ENCODE results near the gene ZBTB20.

DNA sequence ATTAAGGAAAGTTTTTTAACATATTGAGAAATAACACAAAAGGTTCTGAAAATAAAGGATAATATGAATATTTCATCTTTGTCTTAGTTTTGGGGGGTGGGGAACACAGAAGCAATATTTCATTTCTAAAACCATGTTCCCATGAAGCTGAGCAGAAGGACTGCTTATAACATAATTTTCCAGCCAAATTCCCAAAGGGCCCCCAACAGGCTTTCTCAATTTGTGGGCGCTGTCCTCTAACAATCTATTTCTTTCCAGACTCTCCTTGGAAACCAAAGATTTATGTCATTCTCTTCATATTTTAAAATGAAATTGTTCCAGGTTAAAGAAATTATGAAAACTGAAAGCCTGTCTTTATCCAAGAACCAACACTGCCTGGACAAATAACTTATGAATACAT is 273.5 kb downstream of the ZBTB20 start:
- TF ChIP-seq, protein P1, sequence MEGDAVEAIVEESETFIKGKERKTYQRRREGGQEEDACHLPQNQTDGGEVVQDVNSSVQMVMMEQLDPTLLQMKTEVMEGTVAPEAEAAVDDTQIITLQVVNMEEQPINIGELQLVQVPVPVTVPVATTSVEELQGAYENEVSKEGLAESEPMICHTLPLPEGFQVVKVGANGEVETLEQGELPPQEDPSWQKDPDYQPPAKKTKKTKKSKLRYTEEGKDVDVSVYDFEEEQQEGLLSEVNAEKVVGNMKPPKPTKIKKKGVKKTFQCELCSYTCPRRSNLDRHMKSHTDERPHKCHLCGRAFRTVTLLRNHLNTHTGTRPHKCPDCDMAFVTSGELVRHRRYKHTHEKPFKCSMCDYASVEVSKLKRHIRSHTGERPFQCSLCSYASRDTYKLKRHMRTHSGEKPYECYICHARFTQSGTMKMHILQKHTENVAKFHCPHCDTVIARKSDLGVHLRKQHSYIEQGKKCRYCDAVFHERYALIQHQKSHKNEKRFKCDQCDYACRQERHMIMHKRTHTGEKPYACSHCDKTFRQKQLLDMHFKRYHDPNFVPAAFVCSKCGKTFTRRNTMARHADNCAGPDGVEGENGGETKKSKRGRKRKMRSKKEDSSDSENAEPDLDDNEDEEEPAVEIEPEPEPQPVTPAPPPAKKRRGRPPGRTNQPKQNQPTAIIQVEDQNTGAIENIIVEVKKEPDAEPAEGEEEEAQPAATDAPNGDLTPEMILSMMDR (conservative IDR thresholded peaks at IDR 0.05; ENCODE audit: low read depth, low read length), result no peak
- no peak for TF ChIP-seq EZH2 (IDR thresholded peaks at IDR 0.05; ENCODE audit: low read length, unreplicated experiment)

Data from PC-3 (cell line).